Activated T-cell treated with anti-CD3 and anti-CD28 coated beads, Interleukin-2, amount 50 U/mL, for 72 hours (primary cell): ENCODE data around the gene CEACAM1. TPM values are rescaled to one million over a fixed set of nuclear protein-coding genes. Genes with fewer than 3 reads are reported as not detected.
"Not testable (repeated sequence)": the region's sequence is repeated elsewhere in the genome, so short reads cannot be mapped to it uniquely, and the experiment has no call there.

Experiments used
- ATAC-seq, 2 donors: fragments of 150-1000 bp; cut with Tn5 transposase; replicated peaks in 1 of 2; 2 replicates each; pipeline ENCODE4 v1.10.0; 2021; ENCODE audit warnings: moderate library complexity in 2 of 2, mild to moderate bottlenecking in 1 of 2
- DNase-seq, 2 donors: peaks; one replicate each; pipeline ENCODE4 v3.0.0; 2021 to 2022; ENCODE audit warnings: mixed read lengths in 1 of 2
- H3K27ac Mint-ChIP-seq: one replicate; pipeline ENCODE4 v1.8.0; 2022; ENCODE audit warnings: mild to moderate bottlenecking, moderate library complexity, mixed read lengths
- H3K27me3 Mint-ChIP-seq: one replicate; pipeline ENCODE4 v1.8.0; 2022; ENCODE audit warnings: low read depth, mixed read lengths
- H3K36me3 Mint-ChIP-seq, 2 donors: one replicate each; pipeline ENCODE4 v1.8.0; 2022; ENCODE audit warnings: mixed read lengths in 2 of 2, mild to moderate bottlenecking in 1 of 2; ENCODE audit not compliant: insufficient read depth in 2 of 2
- H3K4me1 Mint-ChIP-seq: one replicate; pipeline ENCODE4 v1.8.0; 2022; ENCODE audit warnings: low read depth, mixed read lengths
- H3K4me3 Mint-ChIP-seq, 2 donors: one replicate each; pipeline ENCODE4 v1.8.0; 2022; ENCODE audit warnings: mild to moderate bottlenecking in 2 of 2, mixed read lengths in 2 of 2, moderate library complexity in 2 of 2
- H3K9me3 Mint-ChIP-seq, 2 donors: one replicate each; pipeline ENCODE4 v1.8.0; 2022; ENCODE audit warnings: mixed read lengths in 2 of 2
- total RNA-seq, 2 donors: library from RNA; stranded (reverse); gene quantifications; one replicate each; pipeline ENCODE4 v1.2.3, GENCODE V29; 2022

The CEACAM1 gene
- total RNA-seq, 2 donors from 2014 or later = 4.0 to 8.2 TPM

GRCh38 chr19:42555801-42556200 lies 27.5 kb upstream of the CEACAM1 start:
- Mint-ChIP-seq H3K27me3 (peaks cover 33% of the 10 kb centered on the region), H3K4me3 (no peak overlapping the region), H3K9me3 (no peaks in the 10 kb centered on the region), H3K4me1 (no peaks in the 10 kb centered on the region), H3K36me3 (no peaks in the 10 kb centered on the region), H3K27ac (no peak overlapping the region)
- DNase-seq (no peak), ATAC-seq (no peak)

GRCh38 chr19:42555317-42555716 lies 27.0 kb upstream of the CEACAM1 start:
- Mint-ChIP-seq H3K4me3 (no peak overlapping the region), H3K27ac (no peak overlapping the region), H3K36me3 (no peaks in the 10 kb centered on the region), H3K27me3 (peaks cover 33% of the 10 kb centered on the region), H3K9me3 (no peaks in the 10 kb centered on the region), H3K4me1 (no peaks in the 10 kb centered on the region)
- DNase-seq = no peak
- no peak for ATAC-seq

GRCh38 chr19:42554046-42554575 lies 25.8 kb upstream of the CEACAM1 start:
- H3K9me3 Mint-ChIP-seq = peaks cover 0 to under 1% of the 10 kb centered on the region in 2 donors
- DNase-seq = no peak
- H3K36me3 Mint-ChIP-seq = no peaks in the 10 kb centered on the region
- H3K27ac Mint-ChIP-seq = no peak overlapping the region
- no peak for ATAC-seq
- H3K27me3 Mint-ChIP-seq = peaks cover 33% of the 10 kb centered on the region
- H3K4me3 Mint-ChIP-seq = no peak overlapping the region
- H3K4me1 Mint-ChIP-seq = no peaks in the 10 kb centered on the region

- H3K27me3 Mint-ChIP-seq = peaks cover 33% of the 10 kb centered on the region
- DNase-seq (no peak), ATAC-seq (no peak)
- no peak overlapping the region for H3K27ac Mint-ChIP-seq
- H3K4me1 Mint-ChIP-seq = no peaks in the 10 kb centered on the region
- H3K4me3 Mint-ChIP-seq = no peak overlapping the region
- no peaks in the 10 kb centered on the region for H3K36me3 Mint-ChIP-seq
- H3K9me3 Mint-ChIP-seq = peaks cover 1 to 3% of the 10 kb centered on the region in 2 donors
Measured at GRCh38 chr19:42553292-42554045, 25.2 kb upstream of the CEACAM1 start.

GRCh38 chr19:42552086-42553065 lies 24.1 kb upstream of the CEACAM1 start:
- H3K36me3 Mint-ChIP-seq = no peaks in the 10 kb centered on the region
- ATAC-seq = no peak
- peaks cover 1 to 3% of the 10 kb centered on the region in 2 donors for H3K9me3 Mint-ChIP-seq
- no peaks in the 10 kb centered on the region for H3K4me1 Mint-ChIP-seq
- H3K27me3 Mint-ChIP-seq = peaks cover 30% of the 10 kb centered on the region
- DNase-seq = no peak
- H3K4me3 Mint-ChIP-seq = no peak overlapping the region
- H3K27ac Mint-ChIP-seq = no peak overlapping the region

GRCh38 chr19:42550521-42550920 lies 22.2 kb upstream of the CEACAM1 start:
- peaks cover 13% of the 10 kb centered on the region for H3K27me3 Mint-ChIP-seq
- not testable (repeated sequence) for H3K36me3 Mint-ChIP-seq, H3K4me1 Mint-ChIP-seq, ATAC-seq, DNase-seq, H3K27ac Mint-ChIP-seq, H3K4me3 Mint-ChIP-seq, H3K9me3 Mint-ChIP-seq

- not testable (repeated sequence) for H3K27me3 Mint-ChIP-seq, DNase-seq, ATAC-seq, H3K36me3 Mint-ChIP-seq, H3K9me3 Mint-ChIP-seq, H3K4me1 Mint-ChIP-seq, H3K4me3 Mint-ChIP-seq, H3K27ac Mint-ChIP-seq
Measured at GRCh38 chr19:42549067-42549466, 20.8 kb upstream of the CEACAM1 start.

GRCh38 chr19:42548552-42548951 lies 20.3 kb upstream of the CEACAM1 start:
- Mint-ChIP-seq H3K4me1 (no peaks in the 10 kb centered on the region), H3K9me3 (peaks cover 1 to 3% of the 10 kb centered on the region in 2 donors)
- DNase-seq = no peak

GRCh38 chr19:42547929-42548328 lies 19.6 kb upstream of the CEACAM1 start:
- Mint-ChIP-seq H3K27ac (no peak overlapping the region), H3K36me3 (no peaks in the 10 kb centered on the region), H3K27me3 (peaks cover 6% of the 10 kb centered on the region), H3K4me3 (no peak overlapping the region), H3K4me1 (no peaks in the 10 kb centered on the region), H3K9me3 (peaks cover 1 to 3% of the 10 kb centered on the region in 2 donors)
- ATAC-seq (no peak), DNase-seq (no peak)

More at GRCh38 chr19:42548552-42548951, 20.3 kb upstream of the CEACAM1 start:
- Mint-ChIP-seq H3K36me3 (no peaks in the 10 kb centered on the region), H3K27me3 (peaks cover 6% of the 10 kb centered on the region), H3K4me3 (no peak overlapping the region), H3K27ac (no peak overlapping the region)
- no peak for ATAC-seq

GRCh38 chr19:42546831-42547500 lies 18.7 kb upstream of the CEACAM1 start:
- no peak for ATAC-seq
- H3K4me1 Mint-ChIP-seq = no peaks in the 10 kb centered on the region
- peaks cover 1 to 3% of the 10 kb centered on the region in 2 donors for H3K9me3 Mint-ChIP-seq

GRCh38 chr19:42544146-42544545 lies 15.9 kb upstream of the CEACAM1 start:
- no peaks in the 10 kb centered on the region for H3K36me3 Mint-ChIP-seq
- peaks cover 1 to 3% of the 10 kb centered on the region in 2 donors for H3K9me3 Mint-ChIP-seq
- H3K27me3 Mint-ChIP-seq = no peaks in the 10 kb centered on the region
- ATAC-seq (no peak), DNase-seq (no peak)
- H3K4me3 Mint-ChIP-seq = no peak overlapping the region
- H3K4me1 Mint-ChIP-seq = no peaks in the 10 kb centered on the region
- no peak overlapping the region for H3K27ac Mint-ChIP-seq

More at GRCh38 chr19:42546831-42547500, 18.7 kb upstream of the CEACAM1 start:
- no peak overlapping the region for H3K27ac Mint-ChIP-seq
- peaks cover 3% of the 10 kb centered on the region for H3K27me3 Mint-ChIP-seq
- DNase-seq = no peak
- no peaks in the 10 kb centered on the region for H3K36me3 Mint-ChIP-seq
- no peak overlapping the region for H3K4me3 Mint-ChIP-seq

- no peak for DNase-seq
Measured at GRCh38 chr19:42542791-42543190, 14.5 kb upstream of the CEACAM1 start.

More at GRCh38 chr19:42542791-42543190, 14.5 kb upstream of the CEACAM1 start:
- Mint-ChIP-seq H3K4me3 (no peak overlapping the region), H3K9me3 (no peaks in the 10 kb centered on the region), H3K36me3 (no peaks in the 10 kb centered on the region), H3K4me1 (no peaks in the 10 kb centered on the region), H3K27ac (no peak overlapping the region), H3K27me3 (no peaks in the 10 kb centered on the region)
- ATAC-seq = no peak
